Duodenal mucosa (tissue), 2 donors: ENCODE results near the gene ABHD10.

Experiments
- H3K27ac ChIP-seq: one replicate; pipeline ENCODE4 v1.7.0; 2013; ENCODE audit warnings: low read depth, low read length
- H3K27me3 ChIP-seq, 2 donors: one replicate each; pipeline ENCODE4 v1.7.0; 2013; ENCODE audit warnings: low read length in 2 of 2, control low read depth in 1 of 2; ENCODE audit not compliant: insufficient read depth in 2 of 2, control insufficient read depth in 1 of 2
- H3K36me3 ChIP-seq, 2 donors: one replicate each; pipeline ENCODE4 v1.7.0; 2013; ENCODE audit warnings: low read length in 2 of 2, control low read depth in 1 of 2; ENCODE audit not compliant: insufficient read depth in 2 of 2, control insufficient read depth in 1 of 2
- H3K4me1 ChIP-seq, 2 donors: one replicate each; pipeline ENCODE4 v1.7.0; 2013; ENCODE audit warnings: low read length in 2 of 2, control low read depth in 1 of 2; ENCODE audit not compliant: insufficient read depth in 2 of 2, control insufficient read depth in 1 of 2
- H3K4me3 ChIP-seq, 2 donors: one replicate each; pipeline ENCODE4 v1.7.0; 2013; ENCODE audit warnings: low read length in 2 of 2, low read depth in 1 of 2
- H3K9ac ChIP-seq, 2 donors: one replicate each; pipeline ENCODE4 v1.7.0; 2013; ENCODE audit warnings: low read length in 2 of 2, low read depth in 1 of 2
- H3K9me3 ChIP-seq, 2 donors: one replicate each; pipeline ENCODE4 v1.7.0; 2013; ENCODE audit warnings: low read length in 2 of 2, control low read depth in 1 of 2; ENCODE audit not compliant: control insufficient read depth in 1 of 2

Gene ABHD10

DNA sequence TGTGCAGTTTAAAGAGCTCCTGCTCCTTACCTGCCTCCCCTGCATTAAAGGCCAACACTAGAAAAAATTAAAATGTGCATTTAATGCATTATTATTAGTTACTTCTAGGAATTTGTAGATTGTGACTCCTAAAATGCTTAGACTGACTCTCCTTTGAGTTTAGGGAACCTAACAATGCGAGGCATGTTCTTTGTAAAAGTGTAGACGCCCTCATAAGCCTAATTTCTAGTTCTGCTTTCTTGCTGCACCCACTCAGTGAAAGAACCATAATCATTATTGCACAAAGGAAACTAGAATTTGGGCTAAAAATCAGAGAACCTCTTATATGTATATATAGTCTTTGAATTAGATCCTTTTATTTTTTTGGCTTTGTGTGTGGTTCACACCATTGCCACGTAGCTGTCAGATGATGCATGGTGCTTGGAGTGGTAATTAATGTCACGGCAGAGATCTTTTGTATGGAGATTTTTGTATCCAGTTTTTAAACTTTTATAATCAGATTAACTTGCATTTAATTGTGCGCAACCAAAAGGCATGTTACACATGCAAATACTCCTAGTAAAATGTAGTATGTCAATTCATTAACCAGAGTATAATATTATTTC lies 710 bp downstream of the ABHD10 start:
- H3K4me3 ChIP-seq = peak overlapping the region; percentile 88 to 89
- peak overlapping the region; percentile 78 for H3K27ac ChIP-seq
- H3K9ac ChIP-seq = peak overlapping the region; percentile 76 to 80

GRCh38 chr3:111980716-111981456 lies 2.1 kb downstream of the ABHD10 start:
- Histone ChIP-seq H3K9ac (no peak overlapping the region), H3K36me3 (no peaks in the 10 kb centered on the region), H3K27ac (no peak overlapping the region), H3K27me3 (no peaks in the 10 kb centered on the region), H3K4me3 (peak overlapping the region in 1 of 2 donors; percentile 30), H3K4me1 (peaks cover 11 to 23% of the 10 kb centered on the region in 2 donors), H3K9me3 (no peaks in the 10 kb centered on the region)

More for the DNA sequence above, 710 bp downstream of the ABHD10 start:
- H3K36me3 ChIP-seq = no peaks in the 10 kb centered on the region
- H3K4me1 ChIP-seq = peaks cover 11 to 23% of the 10 kb centered on the region in 2 donors
- no peaks in the 10 kb centered on the region for H3K9me3 ChIP-seq
- H3K27me3 ChIP-seq = no peaks in the 10 kb centered on the region

- Histone ChIP-seq H3K4me1 (peaks cover 11 to 23% of the 10 kb centered on the region in 2 donors), H3K36me3 (no peaks in the 10 kb centered on the region), H3K9me3 (no peaks in the 10 kb centered on the region), H3K4me3 (no peak overlapping the region), H3K27ac (no peak overlapping the region), H3K27me3 (no peaks in the 10 kb centered on the region), H3K9ac (no peak overlapping the region)
Measured at GRCh38 chr3:111981457-111981763, 2.6 kb downstream of the ABHD10 start.

DNA sequence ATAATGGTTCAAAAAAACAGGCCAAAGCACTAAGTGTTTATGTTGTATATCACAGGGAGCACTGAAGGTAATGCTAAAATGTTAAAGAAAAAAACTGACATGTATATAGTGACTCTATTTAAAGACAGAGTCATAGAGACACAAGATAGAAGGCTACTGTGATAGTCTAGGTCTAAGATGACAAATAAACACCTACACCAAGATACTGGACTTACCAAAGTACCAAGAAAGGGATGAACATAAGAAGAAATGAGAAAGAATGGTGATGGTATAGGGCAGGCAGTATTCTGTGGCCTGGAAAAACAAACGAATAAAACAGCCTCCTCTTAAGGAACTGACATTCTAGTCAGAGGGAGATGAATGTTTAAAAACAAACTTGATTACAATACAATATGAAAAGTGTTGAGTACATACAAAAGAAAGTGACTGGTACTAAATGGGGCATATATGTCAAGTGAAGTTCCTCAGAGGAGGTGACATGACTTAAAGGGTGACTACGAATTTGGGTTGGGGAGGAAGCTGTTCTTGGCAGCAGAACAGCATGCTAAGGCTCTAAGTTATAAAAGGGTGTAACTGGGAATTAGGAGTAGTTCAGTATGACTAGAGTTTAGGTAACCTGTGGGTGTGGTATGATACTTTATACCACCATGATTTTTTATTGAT lies 5.9 kb downstream of the ABHD10 start:
- Histone ChIP-seq H3K9me3 (no peaks in the 10 kb centered on the region), H3K27ac (no peak overlapping the region), H3K27me3 (no peaks in the 10 kb centered on the region), H3K36me3 (peaks cover 5 to 17% of the 10 kb centered on the region in 2 donors), H3K4me1 (peaks cover 5 to 21% of the 10 kb centered on the region in 2 donors), H3K9ac (no peak overlapping the region), H3K4me3 (no peak overlapping the region)

- Histone ChIP-seq H3K9ac (no peak overlapping the region), H3K4me1 (peaks cover 0 to 2% of the 10 kb centered on the region in 2 donors), H3K27ac (no peak overlapping the region), H3K36me3 (peaks cover 9 to 24% of the 10 kb centered on the region in 2 donors), H3K27me3 (no peaks in the 10 kb centered on the region), H3K4me3 (no peak overlapping the region), H3K9me3 (no peaks in the 10 kb centered on the region)
Measured at GRCh38 chr3:111986800-111987199, 8.0 kb downstream of the ABHD10 start.

DNA sequence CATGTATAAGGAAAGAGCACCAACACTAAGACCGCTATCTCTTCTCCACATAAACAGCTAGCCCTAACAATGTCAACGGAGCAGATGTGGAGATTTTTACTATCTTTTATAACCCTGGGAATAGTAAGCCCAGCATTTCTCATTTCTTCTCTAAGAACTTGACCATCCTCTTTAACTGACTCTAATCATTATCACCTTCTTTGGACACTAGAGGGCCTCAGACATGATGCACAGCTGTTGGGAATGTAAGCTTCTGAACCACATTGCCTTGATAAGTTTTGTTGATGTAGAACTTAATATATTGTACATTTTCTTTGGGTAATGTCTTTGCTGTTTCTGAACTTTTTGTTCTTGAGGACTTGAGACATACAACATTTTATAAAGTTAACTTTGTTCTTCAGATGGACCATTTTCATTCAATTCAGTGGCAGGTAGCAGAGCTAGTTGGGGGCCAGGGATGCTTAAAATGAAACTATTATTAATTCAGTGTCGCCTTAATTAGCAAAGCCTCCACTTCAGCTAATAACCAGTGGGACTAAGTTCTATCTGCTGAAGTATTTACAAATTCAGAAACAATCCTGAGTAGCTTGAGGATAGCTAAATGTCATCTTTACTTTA lies 10.3 kb downstream of the ABHD10 start:
- Histone ChIP-seq H3K9me3 (no peaks in the 10 kb centered on the region), H3K36me3 (peaks cover 9 to 32% of the 10 kb centered on the region in 2 donors), H3K27ac (no peak overlapping the region), H3K9ac (no peak overlapping the region), H3K4me3 (no peak overlapping the region), H3K4me1 (no peaks in the 10 kb centered on the region), H3K27me3 (no peaks in the 10 kb centered on the region)

- H3K27me3 ChIP-seq = no peaks in the 10 kb centered on the region
- no peaks in the 10 kb centered on the region for H3K9me3 ChIP-seq
- H3K4me3 ChIP-seq = no peak overlapping the region
- H3K9ac ChIP-seq = no peak overlapping the region
- H3K36me3 ChIP-seq = peaks cover 5 to 20% of the 10 kb centered on the region in 2 donors
- H3K27ac ChIP-seq = no peak overlapping the region
- no peaks in the 10 kb centered on the region for H3K4me1 ChIP-seq
Measured at GRCh38 chr3:111993038-111993437, 14.2 kb downstream of the ABHD10 start.

DNA sequence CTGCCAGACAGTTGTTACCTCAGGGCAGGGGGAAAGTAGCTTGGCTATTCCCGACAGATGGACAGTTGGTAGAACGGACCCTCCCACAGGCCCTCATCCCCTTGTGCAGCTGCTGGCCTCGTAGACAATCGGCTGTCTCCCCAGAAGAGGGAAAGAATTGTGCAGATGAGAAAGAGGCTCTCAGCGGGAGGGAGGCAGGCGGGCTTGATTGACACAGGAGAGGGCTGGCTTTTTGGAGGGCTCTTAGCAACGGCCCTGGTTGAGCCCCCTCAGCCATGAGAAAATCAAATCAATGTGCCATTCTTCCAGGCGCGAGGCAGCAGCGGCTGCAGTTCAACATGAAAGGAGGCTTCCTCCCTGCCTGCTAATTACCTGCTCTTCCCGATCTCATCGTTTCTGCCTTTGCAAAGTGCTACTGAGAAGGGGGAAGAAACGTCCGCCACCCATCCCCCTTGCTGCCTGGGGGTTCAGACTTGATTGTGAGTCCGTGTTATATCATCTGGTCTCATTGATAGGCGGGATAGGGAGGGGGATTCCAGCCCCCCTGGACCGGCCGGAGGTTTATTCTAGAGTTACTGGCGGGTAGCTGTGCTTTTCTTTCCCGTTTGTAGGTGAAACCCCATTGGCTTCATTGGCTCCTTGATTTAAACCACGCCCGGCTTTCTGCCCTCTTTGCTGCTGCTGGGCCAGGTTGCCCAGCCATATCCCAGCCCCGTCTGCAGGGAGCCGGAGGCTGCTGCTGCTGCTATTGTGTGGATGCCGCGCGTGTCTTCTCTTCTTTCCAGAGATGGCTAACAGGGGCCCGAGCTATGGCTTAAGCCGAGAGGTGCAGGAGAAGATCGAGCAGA lies 20.0 kb downstream of the ABHD10 start, which contains the start of gene TAGLN3:
TSS of gene TAGLN3 (plus strand) at position 287 of the 848 bp plus-strand sequence. CDS start at position 788, 501 bp downstream.
- peaks cover 8 to 13% of the 10 kb centered on the region in 2 donors for H3K4me1 ChIP-seq
- H3K36me3 ChIP-seq = no peaks in the 10 kb centered on the region
- H3K9ac ChIP-seq = peak within 1 kb of the TSS; percentile 27 to 35
- H3K27ac ChIP-seq = no peak within 1 kb of the TSS
- peaks cover 4 to 11% of the 10 kb centered on the region in 2 donors for H3K27me3 ChIP-seq
- peak within 1 kb of the TSS; percentile 74 to 75 for H3K4me3 ChIP-seq
- no peaks in the 10 kb centered on the region for H3K9me3 ChIP-seq

GRCh38 chr3:111999484-112000324 lies 20.9 kb downstream of the ABHD10 start:
- Histone ChIP-seq H3K9me3 (no peaks in the 10 kb centered on the region), H3K27ac (no peak overlapping the region), H3K4me3 (peak overlapping the region; percentile 74 to 75), H3K27me3 (peaks cover 4 to 11% of the 10 kb centered on the region in 2 donors), H3K36me3 (no peaks in the 10 kb centered on the region), H3K9ac (peak overlapping the region in 1 of 2 donors; percentile 35), H3K4me1 (peaks cover 8 to 15% of the 10 kb centered on the region in 2 donors)
